GM12878 (cell line): ENCODE measurements around the gene YWHAG. TPM values are rescaled to one million over a fixed set of nuclear protein-coding genes. Genes with fewer than 3 reads are reported as not detected.

Experiments
- ATAC-seq: fragments of 200-7000 bp; cut with Tn5 transposase; 3 replicates; pipeline ENCODE4 v1.9.1; 2020; ENCODE audit warnings: mild to moderate bottlenecking, moderate library complexity
- BruUV-seq: library from RNA; stranded (reverse); fragments of 400-500 nt; replicated peaks from 2 replicates; lab custom pipeline; 2021; lab: Mats Ljungman, UMichigan
- CTCF ChIA-PET: fragments of 300-600 bp; sonication (Branson Sonifier 250); formaldehyde crosslinking; extraction: SDS; loops from one replicate; lab custom pipeline; 2021; ENCODE audit warnings: inconsistent platforms; lab: Yijun Ruan, JAX
- POLR2A ChIA-PET: fragments of 350-600 bp; formaldehyde crosslinking; extraction: SDS; loops from one replicate; lab custom pipeline; 2021; ENCODE audit warnings: inconsistent platforms; lab: Charles Lee
- RAD21 ChIA-PET: fragments of 300-600 bp; sonication (Branson Sonifier 250); formaldehyde crosslinking; loops from one replicate; lab custom pipeline; 2023; ENCODE audit warnings: antibody characterized with exemption; ENCODE audit not compliant: unreplicated experiment; lab: Charles Lee
- SMC1A ChIA-PET: fragments of 300-600 bp; sonication (Branson Sonifier 250); formaldehyde crosslinking; loops from one replicate; lab custom pipeline; 2023; ENCODE audit not compliant: unreplicated experiment, uncharacterized antibody; lab: Charles Lee
- DNase-seq: peaks from one replicate; pipeline ENCODE4 v3.0.0-alpha.2; 2011; ENCODE audit warnings: low read depth, low spot score
- FAIRE-seq: peaks from 3 replicates; lab custom pipeline; 2011; peaks lifted over from hg19 to GRCh38; lab: Jason Lieb, UNC
- H2AFZ ChIP-seq: 2 replicates; pipeline ENCODE4 v1.6.0; 2011; ENCODE audit warnings: low read depth, low read length, control low read depth; ENCODE audit not compliant: control insufficient read depth
- H3K27ac ChIP-seq: 2 replicates; pipeline ENCODE4 v1.5.1; 2011; ENCODE audit warnings: control low read depth; ENCODE audit not compliant: control insufficient read depth, insufficient read depth
- H3K27me3 ChIP-seq, 2 experiments: replicated peaks in 1 of 2; 2 replicates each; pipeline versions ENCODE4 v1.6.0 to v1.6.1; 2011; ENCODE audit warnings: low read length in 1 of 2; ENCODE audit not compliant: control insufficient read depth in 2 of 2, insufficient read depth in 2 of 2
- H3K36me3 ChIP-seq, 2 experiments: 2 replicates each; pipeline ENCODE4 v1.5.1; 2011; ENCODE audit warnings: low read length in 1 of 2; ENCODE audit not compliant: control insufficient read depth in 2 of 2, insufficient read depth in 2 of 2
- H3K4me1 ChIP-seq: 2 replicates; pipeline ENCODE4 v1.6.1; 2011; ENCODE audit warnings: mild to moderate bottlenecking, low read length, moderate library complexity, mixed read lengths; ENCODE audit not compliant: control insufficient read depth, insufficient read depth
- H3K4me2 ChIP-seq: 2 replicates; pipeline ENCODE4 v1.6.0; 2011; ENCODE audit warnings: control low read depth; ENCODE audit not compliant: control insufficient read depth, insufficient read depth
- H3K4me3 ChIP-seq: fragments of 200-600 bp; sonication (generic); 2 replicates; pipeline ENCODE4 v1.5.1; 2016
- H3K79me2 ChIP-seq: 2 replicates; pipeline ENCODE4 v1.6.0; 2011; ENCODE audit warnings: low read length; ENCODE audit not compliant: control insufficient read depth, insufficient read depth
- H3K9ac ChIP-seq: 2 replicates; pipeline ENCODE4 v1.8.0; 2011; ENCODE audit warnings: low read length, control low read depth, mixed read lengths; ENCODE audit not compliant: control insufficient read depth, insufficient read depth
- H3K9me3 ChIP-seq: replicated peaks from 3 replicates; pipeline ENCODE4 v1.5.1; 2011; ENCODE audit warnings: mild to moderate bottlenecking, low read length; ENCODE audit not compliant: control insufficient read depth, insufficient read depth
- H4K20me1 ChIP-seq: 2 replicates; pipeline ENCODE4 v1.6.0; 2011; ENCODE audit not compliant: control insufficient read depth, insufficient read depth
- BACH1 ChIP-seq: fragments of 450-650 bp; IDR thresholded peaks from 2 replicates; pipeline ENCODE4 v1.6.1; 2017; ENCODE audit warnings: mild to moderate bottlenecking, borderline replicate concordance
- ELK1 ChIP-seq: IDR thresholded peaks from 2 replicates; pipeline ENCODE4 v1.6.1; 2012; ENCODE audit warnings: low read depth, low read length, improper control_type of control experiment
- GATAD2B ChIP-seq: fragments of 450-650 bp; conservative IDR thresholded peaks from 2 replicates; pipeline ENCODE4 v1.6.1; 2017; ENCODE audit warnings: low read depth, mild to moderate bottlenecking, moderate library complexity
- IKZF1 ChIP-seq: fragments of 450-650 bp; conservative IDR thresholded peaks from 2 replicates; pipeline ENCODE4 v1.6.1; 2017; ENCODE audit warnings: antibody characterized with exemption, mild to moderate bottlenecking
- NR2C1 ChIP-seq: fragments of 450-650 bp; IDR thresholded peaks from 2 replicates; pipeline ENCODE4 v1.6.1; 2017; ENCODE audit warnings: antibody characterized with exemption, mild to moderate bottlenecking, moderate library complexity
- PML ChIP-seq: IDR thresholded peaks from 2 replicates; pipeline ENCODE4 v1.6.1; 2012; ENCODE audit warnings: low read length, inconsistent platforms
- RFX5 ChIP-seq: IDR thresholded peaks from 2 replicates; pipeline ENCODE4 v1.6.1; 2011; ENCODE audit warnings: low read depth, low read length, improper control_type of control experiment
- SIN3A ChIP-seq: IDR thresholded peaks from 2 replicates; pipeline ENCODE4 v1.6.1; 2012; ENCODE audit warnings: low read depth, low read length, improper control_type of control experiment
- SREBF2 ChIP-seq: IDR thresholded peaks from 2 replicates; pipeline ENCODE4 v1.6.1; 2012; ENCODE audit warnings: mild to moderate bottlenecking, low read length
- USF1 ChIP-seq: IDR thresholded peaks from 2 replicates; pipeline ENCODE4 v1.6.1; 2011; ENCODE audit warnings: borderline replicate concordance, low read depth, mild to moderate bottlenecking, moderate library complexity, mixed read lengths, low read length; ENCODE audit not compliant: insufficient read depth; ENCODE audit errors: extremely low read length
- ZBTB33 ChIP-seq: fragments of 450-650 bp; IDR thresholded peaks from 2 replicates; pipeline ENCODE4 v1.6.1; 2017; ENCODE audit warnings: mild to moderate bottlenecking
- WGBS: methylation state at CpG from one replicate; pipeline ENCODE4 v1.1.6; 2016; ENCODE audit warnings: low lambda C conversion rate; ENCODE audit not compliant: insufficient replicate concordance, insufficient coverage; ENCODE audit errors: missing lambda C conversion rate; 5-methylcytosine and 5-hydroxymethylcytosine counted together
- in situ Hi-C: fragments of 300-500 bp; cut with MboI; formaldehyde crosslinking; loops from 9 replicates; pipeline ENCODE4 v1.14.3; 2018; ENCODE audit warnings: mixed read lengths
- intact Hi-C: fragments of 100-400 bp; cut with micrococcal nuclease; formaldehyde crosslinking; loops from one replicate; pipeline ENCODE4 v1.14.2; 2022; ENCODE audit not compliant: unreplicated experiment
- polyA plus RNA-seq, 11 experiments: library from polyadenylated mRNA; depleted of rRNA in 4 of 11; unstranded in 6 of 11; stranded (reverse) in 5 of 11; fragments of >200 nt; fragmentation: Nextera tagmentation in 4 of 11; fragmentation: Illumina TruSeq in 1 of 11; extraction: Ambion mirVana in 4 of 11; extraction: Trizol in 1 of 11; gene quantifications; 1 replicate in 1 of 11; 2 replicates in 10 of 11; pipeline versions ENCODE4 v1.2.1 to v1.2.3, GENCODE V29; 2011 to 2016; ENCODE audit warnings: inconsistent platforms in 2 of 11, missing spikeins in 2 of 11, low read depth in 1 of 11
- total RNA-seq, 4 experiments: library from RNA; depleted of rRNA in 3 of 4; stranded (reverse); fragments of >200 nt in 3 of 4; fragmentation: Illumina TruSeq in 1 of 4; extraction: Trizol in 1 of 4; gene quantifications; 2 replicates each; pipeline versions ENCODE4 v1.2.1 to v1.2.3, GENCODE V29; 2013 to 2021

Gene YWHAG
- total and polyA plus RNA-seq, 10 of the 15 experiments (the other 5 are each of a cell fraction or from before 2014, with no cell fraction given): 20.2 to 157 (median 41.3) TPM

- no peaks in the 10 kb centered on the region for H3K4me1 ChIP-seq
- H3K4me2 ChIP-seq: no peak overlapping the region
- ChIA-PET RAD21 (no interaction called here), POLR2A (interaction anchor here (0.6 kb wide), 1 partner anchor 8 kb away, joined by 3 read pairs; no protein-coding TSS in a partner anchor), CTCF (interaction anchor here (0.7 kb wide), 1 partner anchor 28 kb away, joined by 4 read pairs; no protein-coding TSS in a partner anchor), SMC1A (no interaction called here)
- no peak overlapping the region for H3K9ac ChIP-seq
- TF ChIP-seq ELK1: no peak
- H3K4me3 ChIP-seq: no peak overlapping the region
- H3K79me2 ChIP-seq: no peaks in the 10 kb centered on the region
- H3K36me3 ChIP-seq: no peaks in the 10 kb centered on the region
- WGBS: 50% methylated on average over 18 of the region's 29 CpGs
- no TSS peak for BruUV-seq
- no peak overlapping the region for H3K27ac ChIP-seq
- peaks cover 4 to 7% of the 10 kb centered on the region in 2 experiments; a peak in 3 of 4 replicates for H3K27me3 ChIP-seq
- no peaks in the 10 kb centered on the region for H4K20me1 ChIP-seq
- intact Hi-C loops: no loop called here
- FAIRE-seq: no peak
- no peaks in the 10 kb centered on the region for H3K9me3 ChIP-seq
- DNase-seq: no peak
- no peak overlapping the region for H2AFZ ChIP-seq
- in situ Hi-C loops: no loop called here
- ATAC-seq: no peak
Measured at GRCh38 chr7:76285604-76286374, 73.0 kb downstream of the YWHAG start.

- intact Hi-C loops: no loop called here
- ChIA-PET RAD21 (no interaction called here), CTCF (no interaction called here)
- TF ChIP-seq SIN3A (no peak), BACH1 (no peak), ZBTB33 (no peak), PML (no peak), GATAD2B (no peak), USF1 (no peak), RFX5 (no peak), SREBF2 (no peak), IKZF1 (no peak), NR2C1 (no peak)
Measured at GRCh38 chr7:76283254-76284159, 75.3 kb downstream of the YWHAG start.

More at GRCh38 chr7:76283254-76284159, 75.3 kb downstream of the YWHAG start:
- no peak for FAIRE-seq
- H3K9me3 ChIP-seq: no peaks in the 10 kb centered on the region
- no peaks in the 10 kb centered on the region for H3K79me2 ChIP-seq
- H3K36me3 ChIP-seq: no peaks in the 10 kb centered on the region
- H2AFZ ChIP-seq: no peak overlapping the region
- whole genome bisulfite sequencing: 39% methylated on average over 8 of the region's 17 CpGs
- no peak overlapping the region for H3K27ac ChIP-seq
- H3K4me2 ChIP-seq: no peak overlapping the region
- no peak for DNase-seq
- no peaks in the 10 kb centered on the region for H4K20me1 ChIP-seq
- POLR2A ChIA-PET: no interaction called here
- no TSS peak for BruUV-seq
- no peak overlapping the region for H3K4me3 ChIP-seq
- H3K9ac ChIP-seq: no peak overlapping the region
- H3K4me1 ChIP-seq: no peaks in the 10 kb centered on the region
- no peak for ATAC-seq
- SMC1A ChIA-PET: no interaction called here
- H3K27me3 ChIP-seq: peaks cover 4 to 7% of the 10 kb centered on the region in 2 experiments; a peak in 3 of 4 replicates
- in situ Hi-C loops: no loop called here
